AG04449 (cell line): Measurements from ENCODE around the gene PHF20.
"Not testable (repeated sequence)": the region's sequence is repeated elsewhere in the genome, so short reads cannot be mapped to it uniquely, and the experiment has no call there.

Source experiments
- CTCF ChIA-PET: fragments of 350-600 bp; formaldehyde crosslinking; extraction: SDS; loops from one replicate; lab custom pipeline; 2021; ENCODE audit warnings: antibody characterized with exemption; lab: Yijun Ruan, JAX
- POLR2A ChIA-PET: fragments of 400-600, 350-600 bp; formaldehyde crosslinking; extraction: SDS; loops from one replicate; lab custom pipeline; 2020; ENCODE audit warnings: antibody characterized with exemption, inconsistent platforms; lab: Yijun Ruan, JAX
- DNase-seq: peaks from one replicate; pipeline ENCODE4 v3.0.0-alpha.2; 2010; ENCODE audit warnings: low read depth, low spot score
- H3K4me3 ChIP-seq: 2 replicates; pipeline ENCODE4 v1.5.1; 2011; ENCODE audit warnings: low read depth, mild to moderate bottlenecking, control low read depth, low read length
- CTCF ChIP-seq: IDR thresholded peaks from one replicate; pipeline ENCODE4 v1.5.1; 2011; ENCODE audit warnings: mild to moderate bottlenecking, moderate library complexity, low read length, control low read depth, inconsistent platforms; ENCODE audit not compliant: insufficient read depth; ENCODE audit errors: missing control alignments

The PHF20 gene

DNA sequence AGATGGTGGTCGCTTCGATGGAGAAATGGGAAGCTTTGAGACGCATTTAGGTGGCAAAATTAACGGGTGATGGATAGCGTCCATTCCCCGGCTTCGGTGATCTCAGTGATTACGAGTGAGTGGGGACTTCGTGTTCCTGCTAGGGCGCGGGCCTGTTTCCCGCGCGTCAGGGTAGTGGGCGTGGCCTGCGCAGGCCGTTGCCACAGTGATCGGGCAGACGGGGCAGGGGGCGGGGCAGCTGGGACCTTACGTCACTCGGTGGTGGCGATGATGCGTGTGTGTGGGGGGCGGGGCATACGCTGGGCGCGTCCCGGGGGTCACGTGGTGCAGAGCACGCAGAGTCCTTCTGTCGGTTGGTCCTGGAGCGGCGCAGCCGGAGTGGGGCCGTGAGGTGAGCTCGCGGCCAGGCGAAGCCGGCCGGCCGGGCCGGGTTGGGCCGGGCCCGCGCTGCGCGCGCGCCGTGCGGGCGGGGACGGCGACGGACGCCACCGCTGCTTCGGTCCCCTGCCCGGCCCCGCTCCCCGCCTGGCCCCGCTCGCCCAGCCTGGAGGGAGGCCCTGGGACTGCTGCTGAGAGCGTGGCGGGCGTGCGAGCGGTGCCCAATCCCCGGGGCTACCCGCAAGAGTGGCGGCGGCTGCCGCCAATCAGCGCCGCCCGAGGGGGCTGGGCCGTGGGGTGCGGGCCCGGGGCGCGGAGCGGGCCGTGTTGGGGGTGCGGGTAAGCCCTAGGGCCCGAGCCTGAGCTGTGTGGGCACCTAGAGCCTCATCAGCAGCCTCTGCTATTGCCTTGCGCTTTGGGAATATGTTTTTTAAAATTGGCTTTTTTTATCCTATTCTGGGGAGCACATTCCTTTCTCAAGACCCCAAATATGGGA is at the start of gene PHF20:
Gene PHF20, plus strand, starts transcription at position 327 of the 874 bp plus-strand sequence. CDS start 29,508 bp downstream, outside the sequence.
- DNase-seq = peak; percentile 80
- H3K4me3 ChIP-seq = peak within 1 kb of the TSS; percentile 83
- no peak for TF ChIP-seq CTCF
- POLR2A ChIA-PET = interaction anchor here (0.5 to 2.6 kb wide), 7 partner anchors 12 to 182 kb away, joined by 3 to 26 read pairs (median 4); partner anchors contain the start of genes RBM39 and SCAND1
- CTCF ChIA-PET = interaction anchor here (0.6 to 1.9 kb wide), 6 partner anchors 10 to 316 kb away, joined by 3 to 6 read pairs (median 4); no protein-coding TSS in a partner anchor

DNA sequence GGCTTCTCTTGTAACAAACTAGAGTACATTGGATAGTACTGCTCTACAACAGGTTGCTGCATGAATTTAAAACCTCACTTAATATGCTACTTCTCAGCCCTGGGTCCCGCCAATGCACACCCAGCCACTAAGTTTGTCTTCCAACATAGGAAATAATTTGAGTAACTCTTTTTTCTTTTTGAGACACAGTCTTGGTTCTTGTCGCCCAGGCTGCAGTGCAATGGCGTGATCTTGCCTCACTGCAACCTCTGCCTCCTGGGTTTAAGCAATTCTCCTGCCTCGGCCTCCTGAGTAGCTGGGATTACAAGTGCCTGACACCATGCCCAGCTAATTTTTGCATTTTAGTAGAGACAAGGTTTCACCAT is 48.6 kb upstream of the PHF20 start:
- DNase-seq, H3K4me3 ChIP-seq, CTCF ChIA-PET: not testable (repeated sequence)
- POLR2A ChIA-PET = interaction anchor here (0.6 to 1.0 kb wide), 2 partner anchors 19 to 174 kb away, joined by 4 to 5 read pairs; partner anchors contain the start of gene RBM39

GRCh38 chr20:35723652-35724320 is 48.0 kb upstream of the PHF20 start:
- ChIA-PET CTCF (interaction anchor here (1.0 kb wide), 1 partner anchor 11 kb away, joined by 3 read pairs; no protein-coding TSS in a partner anchor), POLR2A (interaction anchor here (0.6 to 1.0 kb wide), 2 partner anchors 19 to 173 kb away, joined by 4 to 5 read pairs; partner anchors contain the start of gene RBM39)
- DNase-seq, H3K4me3 ChIP-seq: not testable (repeated sequence)

DNA sequence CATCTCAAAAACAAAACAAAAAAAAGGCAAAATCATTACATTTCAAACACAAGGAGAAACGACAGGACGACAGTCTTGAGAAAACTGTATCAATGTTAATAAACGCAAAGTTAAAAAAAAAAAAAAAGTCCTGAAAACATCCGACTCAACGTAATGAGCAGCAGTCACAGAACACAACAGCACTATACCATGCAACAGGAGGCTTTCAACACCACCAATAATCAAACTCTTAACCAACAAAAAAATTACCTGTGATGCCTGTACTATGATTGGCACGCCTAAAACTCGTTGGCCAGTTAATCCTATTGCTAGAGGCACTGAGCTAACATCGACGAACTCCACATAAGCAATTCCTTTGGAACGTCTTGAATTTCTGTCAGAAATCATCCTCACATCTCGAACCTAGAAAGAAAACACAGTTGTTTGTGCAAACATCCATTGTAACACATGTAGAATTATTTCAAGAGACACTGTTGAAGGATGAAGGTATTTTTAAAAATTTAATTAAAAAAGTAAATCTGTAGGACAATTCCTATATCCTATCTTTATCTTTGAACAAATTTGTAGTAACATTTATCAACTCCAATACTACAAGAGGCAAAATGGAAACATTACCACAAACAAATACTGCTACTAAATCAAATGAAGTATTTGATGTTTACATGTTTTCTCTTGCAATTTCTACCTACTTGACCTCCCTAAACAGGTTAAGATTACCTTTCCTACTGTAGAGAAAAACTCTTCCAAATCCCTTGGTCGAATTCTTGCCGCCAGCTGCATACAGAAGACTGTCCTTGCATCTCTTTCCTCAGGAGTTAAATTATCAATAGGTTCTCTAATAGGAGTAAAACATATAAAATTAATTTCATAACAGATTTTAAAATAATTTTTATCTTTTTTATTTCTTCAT is 47.2 kb upstream of the PHF20 start:
- ChIA-PET CTCF (interaction anchor here (1.0 kb wide), 1 partner anchor 11 kb away, joined by 3 read pairs; no protein-coding TSS in a partner anchor), POLR2A (interaction anchor here (0.8 to 1.0 kb wide), 2 partner anchors 18 to 159 kb away, joined by 3 to 4 read pairs; partner anchors contain the start of gene RBM39)
- H3K4me3 ChIP-seq = no peak overlapping the region
- no peak for DNase-seq
- TF ChIP-seq CTCF = no peak

DNA sequence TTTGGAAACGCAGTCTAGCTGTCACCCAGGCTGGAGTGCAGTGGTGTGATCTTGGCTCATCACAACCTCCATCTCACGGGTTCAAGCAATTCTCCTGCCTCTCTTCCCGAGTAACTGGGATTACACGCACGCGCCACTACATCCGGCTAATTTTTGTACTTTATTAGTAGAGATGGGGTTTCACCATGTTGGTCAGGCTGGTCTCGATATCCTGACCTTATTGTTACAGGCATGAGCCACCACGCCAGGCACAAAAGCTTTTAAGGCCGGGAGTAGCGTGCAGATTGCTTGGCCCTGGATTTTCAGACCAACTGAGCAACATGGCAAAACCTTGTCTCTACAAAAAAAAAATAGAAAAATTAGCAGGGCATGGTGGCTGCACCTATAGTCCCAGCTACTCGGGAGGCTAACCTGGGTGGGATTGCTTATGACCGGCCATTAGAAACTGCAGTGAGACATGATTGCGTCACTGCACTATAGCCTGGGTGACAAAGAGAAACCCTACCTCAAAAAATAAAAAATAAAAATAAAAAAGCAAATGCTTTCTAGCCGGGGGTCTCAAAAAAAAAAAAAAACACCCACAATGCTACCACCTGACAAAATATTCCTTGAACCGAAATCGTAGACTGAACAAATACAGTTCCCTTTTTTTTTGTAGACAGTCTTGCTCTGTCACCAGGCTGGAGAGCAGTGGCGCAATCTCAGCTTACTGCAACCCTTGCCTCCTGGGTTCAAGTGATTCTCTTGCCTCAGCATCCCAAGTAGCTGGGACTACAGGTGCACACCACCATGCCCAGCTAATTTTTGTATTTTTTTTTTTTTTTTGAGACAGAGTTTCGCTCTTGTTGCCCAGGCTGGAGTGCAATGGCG is 44.7 kb upstream of the PHF20 start:
- no peak for DNase-seq
- CTCF ChIA-PET = no interaction called here
- H3K4me3 ChIP-seq = no peak overlapping the region
- POLR2A ChIA-PET = interaction anchor here (0.8 kb wide), 1 partner anchor 15 kb away, joined by 3 read pairs; the partner anchor contains the start of gene RBM39
- no peak for TF ChIP-seq CTCF

GRCh38 chr20:35729283-35729807 is 42.5 kb upstream of the PHF20 start:
- TF ChIP-seq CTCF = no peak
- no peak for DNase-seq
- no peak overlapping the region for H3K4me3 ChIP-seq
- ChIA-PET POLR2A (interaction anchor here (0.7 to 1.9 kb wide), 2 partner anchors 11 to 21 kb away, joined by 3 to 7 read pairs; no protein-coding TSS in a partner anchor), CTCF (interaction anchor here (1.3 to 2.9 kb wide), 3 partner anchors 10 to 155 kb away, joined by 3 to 12 read pairs (median 8); no protein-coding TSS in a partner anchor)
